Hematopoietic multipotent progenitor cell treated with erythropoietin and hydrocortisone succinate and interleukin-3 and kit ligand, for 17 days (in vitro differentiated cells): ENCODE measurements around the gene COL27A1.

Experiments used
- DNase-seq: peaks from one replicate; pipeline ENCODE4 v3.0.0-alpha.2; 2015; ENCODE audit warnings: low spot score

COL27A1 gene

DNA sequence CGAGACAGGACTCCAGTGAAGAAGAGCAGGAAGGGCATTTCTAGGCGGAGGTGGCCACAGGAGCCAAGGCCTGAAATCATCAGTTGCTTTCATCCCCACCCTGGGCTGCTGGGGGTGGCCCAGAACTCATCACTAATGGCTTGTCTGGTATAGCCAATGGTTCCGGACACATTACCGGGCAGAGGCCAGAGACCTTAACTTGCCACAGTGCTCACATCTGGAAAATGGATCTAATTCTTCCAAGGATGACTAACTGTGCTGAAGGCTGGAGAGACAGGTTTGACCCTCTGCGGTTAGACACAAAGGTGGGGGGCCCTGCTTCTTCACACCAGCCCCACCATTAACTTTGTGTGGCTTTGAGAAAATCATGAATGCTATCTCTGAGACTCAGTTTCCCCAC, 6.2 kb upstream of the COL27A1 start:
- DNase-seq: no peak

DNA sequence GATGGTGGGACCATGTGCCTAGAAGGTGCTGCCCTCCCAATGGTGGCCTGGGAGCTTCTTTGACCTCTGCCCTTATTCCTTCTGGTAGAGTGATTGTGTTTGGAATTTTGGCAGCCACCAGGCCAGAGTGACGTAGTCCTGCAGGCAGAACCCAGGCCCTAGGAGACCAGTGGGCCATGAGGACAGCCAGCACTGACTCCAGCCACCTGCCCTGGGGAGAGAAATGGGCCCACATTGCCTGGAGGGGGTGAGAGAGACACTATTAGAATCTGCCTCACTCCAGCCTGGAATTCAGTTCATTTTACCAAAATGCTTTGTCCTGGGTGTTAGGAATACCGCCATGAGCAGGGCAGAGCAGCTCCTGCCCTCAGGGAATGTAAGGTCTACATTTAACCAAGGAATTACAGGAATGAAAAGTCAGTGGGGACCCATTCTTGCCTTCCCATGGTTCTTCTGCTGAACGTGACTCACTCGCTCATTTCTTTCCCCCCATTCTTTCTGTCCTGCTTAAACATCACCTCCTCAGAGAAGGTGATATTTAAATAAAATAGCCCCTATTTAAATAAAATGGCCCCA, 5.5 kb upstream of the COL27A1 start:
- no peak for DNase-seq

DNA sequence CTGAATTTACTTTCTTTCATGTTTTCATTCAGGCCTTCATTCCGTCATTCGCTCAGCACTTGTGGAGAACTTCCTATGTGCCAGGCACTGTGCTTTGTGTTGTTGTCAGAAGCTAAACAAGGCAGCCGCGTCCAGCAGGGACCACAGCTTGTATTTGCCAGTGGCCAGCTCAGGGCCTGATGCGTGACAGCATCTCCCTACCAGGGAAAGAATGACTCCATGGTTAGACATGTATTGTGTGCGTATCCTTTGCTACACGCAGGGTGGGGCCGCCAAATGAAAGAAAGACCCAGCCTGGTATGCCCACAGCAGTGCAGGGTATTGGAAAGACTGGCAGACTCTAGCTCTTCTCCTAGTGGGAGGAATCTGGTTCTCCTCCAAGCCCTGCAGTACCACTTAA, 4.7 kb upstream of the COL27A1 start:
- DNase-seq: no peak

DNA sequence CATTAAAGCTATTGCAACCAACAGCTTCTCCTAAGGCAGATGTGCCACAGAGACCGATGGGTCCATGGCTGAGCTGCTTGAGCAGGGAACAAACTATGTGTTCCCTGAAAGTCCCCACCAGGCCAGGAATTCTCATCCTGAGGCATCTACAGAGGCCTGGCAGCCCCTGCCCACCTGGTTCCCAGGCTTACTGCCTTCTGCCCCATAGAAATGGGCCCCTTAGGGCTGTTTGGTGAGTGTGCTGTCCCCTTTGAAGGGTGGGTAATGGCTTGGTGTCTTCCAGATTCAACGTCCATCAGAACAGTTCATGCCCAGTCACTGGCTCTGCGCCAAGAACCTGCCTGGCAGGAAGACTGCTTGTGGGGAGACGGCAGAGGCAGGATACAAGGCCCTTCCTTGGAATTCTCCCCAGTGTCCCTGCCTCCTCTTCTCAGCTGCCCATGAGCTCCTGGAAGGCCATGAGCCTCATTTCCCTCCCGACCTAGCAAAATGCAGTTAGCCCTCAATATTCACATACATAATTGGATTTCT, 3.8 kb upstream of the COL27A1 start:
- DNase-seq: no peak

- no peak for DNase-seq
Measured at GRCh38 chr9:114153761-114154599, 1.4 kb upstream of the COL27A1 start.

- no peak for DNase-seq
Measured at GRCh38 chr9:114154600-114155102, 686 bp upstream of the COL27A1 start.

GRCh38 chr9:114155995-114156656, 789 bp downstream of the COL27A1 start:
- no peak for DNase-seq

GRCh38 chr9:114156657-114157421, 1.5 kb downstream of the COL27A1 start:
- no peak for DNase-seq

- DNase-seq: no peak
Measured at GRCh38 chr9:114157516-114158176, 2.3 kb downstream of the COL27A1 start.

- DNase-seq: no peak
Measured at GRCh38 chr9:114158482-114159130, 3.3 kb downstream of the COL27A1 start.

DNA sequence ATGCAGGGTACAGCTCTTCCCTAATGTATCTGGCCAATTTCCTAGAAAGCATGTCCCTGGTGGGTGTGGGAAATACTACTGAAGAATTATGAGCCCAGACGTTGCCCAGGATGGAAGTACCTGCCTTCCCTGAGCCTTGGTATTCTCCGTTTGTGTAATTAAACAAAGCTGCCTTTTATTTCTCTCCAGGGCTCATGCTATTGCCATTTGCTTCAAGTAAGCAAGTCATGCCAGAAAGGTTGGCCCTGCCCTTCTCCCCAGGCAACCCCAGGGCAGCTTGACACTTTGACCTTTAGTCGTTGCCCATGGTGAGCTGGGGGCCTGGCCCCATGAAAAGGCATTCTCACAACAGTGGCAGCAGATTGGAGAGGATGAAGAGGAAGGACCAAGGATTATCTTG, 4.4 kb downstream of the COL27A1 start:
- DNase-seq: no peak

- DNase-seq: no peak
Measured at GRCh38 chr9:114161513-114161912, 6.2 kb downstream of the COL27A1 start.

- no peak for DNase-seq
Measured at GRCh38 chr9:114163517-114163951, 8.2 kb downstream of the COL27A1 start.

DNA sequence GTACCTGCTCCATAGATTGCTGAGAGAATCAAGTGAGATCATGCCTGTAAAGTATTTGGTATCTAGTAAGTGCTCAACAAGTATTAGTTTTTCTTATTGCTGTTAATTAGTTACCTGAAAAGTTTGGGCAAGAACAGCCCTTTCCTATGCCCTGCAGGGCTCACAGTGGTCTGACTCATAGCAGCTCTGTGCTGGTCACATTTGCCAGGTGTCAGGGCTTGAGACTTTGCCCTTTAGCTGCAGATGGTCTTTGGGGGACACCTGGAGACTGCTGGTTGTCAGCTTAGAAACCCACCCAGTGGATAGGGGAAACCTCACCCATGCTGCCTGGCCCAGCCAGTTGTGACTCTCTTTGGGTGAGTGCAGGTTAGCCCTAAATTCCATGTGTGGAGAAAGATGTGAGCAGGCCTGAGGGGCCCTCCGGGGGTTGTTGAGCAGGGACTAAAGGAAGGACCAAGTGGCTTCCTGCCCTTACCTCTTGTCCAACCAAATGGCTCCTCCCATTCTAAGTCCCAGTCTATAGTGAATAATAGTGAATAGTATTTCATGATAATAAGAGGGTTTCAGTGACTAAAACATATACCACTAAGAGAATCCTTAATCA, 9.0 kb downstream of the COL27A1 start:
- no peak for DNase-seq

DNA sequence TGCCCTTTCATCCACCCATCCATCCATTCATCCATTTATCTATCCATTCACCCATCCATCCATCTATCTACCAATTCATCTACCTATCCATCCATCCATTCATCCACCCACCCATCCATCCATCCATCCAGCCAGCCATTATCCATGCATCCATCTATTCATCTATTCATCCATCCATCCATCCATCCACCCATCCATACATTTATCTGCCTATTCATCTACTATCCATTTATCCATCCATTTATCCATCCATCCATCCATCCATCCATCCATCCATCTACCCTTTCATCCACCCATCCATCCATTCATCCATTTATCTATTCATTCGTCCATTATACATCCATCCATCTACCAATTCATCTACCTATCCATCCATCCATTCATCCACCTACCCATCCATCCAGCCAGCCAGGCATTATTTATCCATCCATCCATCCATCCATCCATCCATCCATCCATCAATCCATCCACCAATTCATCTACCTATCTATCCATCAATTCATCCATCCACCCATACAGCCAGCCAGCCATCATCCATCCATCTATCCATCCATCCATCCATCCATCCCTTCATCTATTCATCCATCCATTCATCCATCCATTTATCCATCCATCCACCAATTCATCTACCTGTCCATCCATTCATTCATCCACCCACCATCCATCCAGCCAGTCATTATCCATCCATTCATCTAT, 10.2 kb downstream of the COL27A1 start:
- DNase-seq: no peak

DNA sequence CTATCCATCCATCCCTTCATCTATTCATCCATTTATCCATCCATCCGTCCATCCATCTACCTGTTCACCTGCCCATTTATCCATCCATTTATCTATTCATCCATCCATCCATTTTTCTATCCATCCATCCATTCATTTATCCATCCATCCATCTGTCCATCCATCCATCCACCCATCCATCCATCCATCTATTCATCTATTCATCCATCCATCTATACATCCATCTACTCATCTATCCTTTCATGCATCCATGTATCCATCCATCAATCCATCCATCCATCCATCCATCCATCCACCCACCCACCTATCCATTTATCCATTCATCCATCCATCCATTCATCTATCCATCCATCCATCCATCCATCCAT, 10.8 kb downstream of the COL27A1 start:
- no peak for DNase-seq

- DNase-seq: no peak
Measured at GRCh38 chr9:114166614-114167572, 11.6 kb downstream of the COL27A1 start.

- DNase-seq: no peak
Measured at GRCh38 chr9:114167591-114168091, 12.3 kb downstream of the COL27A1 start.
